Ishikawa (cell line): ENCODE data around the gene ARHGAP44.

Experiments
- CEBPB ChIP-seq: IDR thresholded peaks from 2 replicates; pipeline ENCODE4 v1.6.1; 2012
- FOXM1 ChIP-seq: IDR thresholded peaks from 2 replicates; pipeline ENCODE4 v1.6.1; 2012; ENCODE audit warnings: low read depth, borderline replicate concordance
- RAD21 ChIP-seq: IDR thresholded peaks from 2 replicates; pipeline ENCODE4 v1.6.1; 2012; ENCODE audit warnings: low read depth
- REST ChIP-seq: IDR thresholded peaks from 2 replicates; pipeline ENCODE4 v1.6.1; 2012; ENCODE audit warnings: low read depth, mild to moderate bottlenecking

GRCh38 chr17:12866244-12866643 is 76.9 kb downstream of the ARHGAP44 start:
- TF ChIP-seq FOXM1: no peak
- no peak for TF ChIP-seq REST
- no peak for TF ChIP-seq RAD21
- no peak for TF ChIP-seq CEBPB
